ENCODE measurements around the gene ARHGEF6.

- TF ChIP-seq CTCF (IDR thresholded peaks at IDR 0.05), result no peak
- no peak for TF ChIP-seq POLR2A (IDR thresholded peaks at IDR 0.05)
Observed at GRCh38 chrX:136623396-136623795, 157.3 kb downstream of the ARHGEF6 start.

Data from adrenal gland (tissue), 5 donors.